ENCODE data around the gene PTPRE. TPM values are rescaled to one million over a fixed set of nuclear protein-coding genes. Genes with fewer than 3 reads are reported as not detected.

PTPRE gene
- total and polyA plus RNA-seq, 4 experiments from 2014 or later = 6.5 to 27.6 (median 18.9) TPM

GRCh38 chr10:127978481-127978880 lies 71.6 kb downstream of the PTPRE start:
- Histone ChIP-seq H3K4me1 (ENCODE audit: insufficient read depth, low read length) (no peaks in the 10 kb centered on the region), H3K27me3 (ENCODE audit: insufficient read depth, low read length) (no peaks in the 10 kb centered on the region), H3K9me3 (ENCODE audit: control insufficient read depth in 1 of 2, low read length in 2 of 2) (no peaks in the 10 kb centered on the region), H3K27ac (ENCODE audit: low read depth, low read length) (no peak overlapping the region), H3K36me3 (ENCODE audit: insufficient read depth, low read length) (no peaks in the 10 kb centered on the region), H3K4me3 (ENCODE audit: low read length in 2 of 2) (no peak overlapping the region)
- ChIA-PET CTCF (ENCODE audit: partially characterized antibody) (interaction anchor here (1.2 kb wide), 1 partner anchor 11 kb away, joined by 4 read pairs; no protein-coding TSS in a partner anchor), POLR2A (ENCODE audit: partially characterized antibody) (no interaction called here)
- H3K27ac Mint-ChIP-seq = no peak overlapping the region
- no peaks in the 10 kb centered on the region for H3K36me3 Mint-ChIP-seq
- peaks cover 0 to 16% (median 9%) of the 10 kb centered on the region in 8 donors for H3K9me3 Mint-ChIP-seq
- intact Hi-C loops (cut with micrococcal nuclease) = no loop called here
- no peak for DNase-seq
- H3K4me3 Mint-ChIP-seq = no peak overlapping the region
- peaks cover 10 to 22% of the 10 kb centered on the region in 2 donors for H3K27me3 Mint-ChIP-seq
- peaks cover 0 to 8% (median 3%) of the 10 kb centered on the region in 4 donors for H3K4me1 Mint-ChIP-seq

GRCh38 chr10:127979045-127979444 lies 72.1 kb downstream of the PTPRE start:
- H3K27ac ChIP-seq (ENCODE audit: low read depth, low read length) = no peak overlapping the region
- intact Hi-C loops (cut with micrococcal nuclease) = no loop called here
- H3K4me1 ChIP-seq (ENCODE audit: insufficient read depth, low read length) = no peaks in the 10 kb centered on the region
- POLR2A ChIA-PET (ENCODE audit: partially characterized antibody) = no interaction called here
- H3K27ac Mint-ChIP-seq = peak overlapping the region in 1 of 7 donors; percentile 39
- no peak overlapping the region for H3K4me3 ChIP-seq (ENCODE audit: low read length in 2 of 2)
- H3K9me3 Mint-ChIP-seq = peaks cover 0 to 16% (median 9%) of the 10 kb centered on the region in 8 donors
- no peaks in the 10 kb centered on the region for H3K36me3 Mint-ChIP-seq
- H3K36me3 ChIP-seq (ENCODE audit: insufficient read depth, low read length) = no peaks in the 10 kb centered on the region
- H3K4me3 Mint-ChIP-seq = peak overlapping the region in 1 of 8 donors; percentile 0
- peaks cover 0 to 11% (median 6%) of the 10 kb centered on the region in 4 donors for H3K4me1 Mint-ChIP-seq
- H3K27me3 Mint-ChIP-seq = peaks cover 5 to 16% of the 10 kb centered on the region in 2 donors
- DNase-seq = no peak
- no peaks in the 10 kb centered on the region for H3K9me3 ChIP-seq (ENCODE audit: control insufficient read depth in 1 of 2, low read length in 2 of 2)
- H3K27me3 ChIP-seq (ENCODE audit: insufficient read depth, low read length) = no peaks in the 10 kb centered on the region
- CTCF ChIA-PET (ENCODE audit: partially characterized antibody) = interaction anchor here (0.6 to 1.2 kb wide), 2 partner anchors 10 to 30 kb away, joined by 3 to 4 read pairs; no protein-coding TSS in a partner anchor

- Mint-ChIP-seq H3K36me3 (no peaks in the 10 kb centered on the region), H3K27me3 (peaks cover 4 to 12% of the 10 kb centered on the region in 2 donors), H3K9me3 (peaks cover 0 to 16% (median 9%) of the 10 kb centered on the region in 8 donors), H3K27ac (no peak overlapping the region), H3K4me1 (peaks cover 0 to 11% (median 9%) of the 10 kb centered on the region in 4 donors), H3K4me3 (no peak overlapping the region)
- Histone ChIP-seq H3K36me3 (ENCODE audit: insufficient read depth, low read length) (no peaks in the 10 kb centered on the region), H3K9me3 (ENCODE audit: control insufficient read depth in 1 of 2, low read length in 2 of 2) (no peaks in the 10 kb centered on the region), H3K4me1 (ENCODE audit: insufficient read depth, low read length) (no peaks in the 10 kb centered on the region), H3K27me3 (ENCODE audit: insufficient read depth, low read length) (no peaks in the 10 kb centered on the region), H3K4me3 (ENCODE audit: low read length in 2 of 2) (no peak overlapping the region), H3K27ac (ENCODE audit: low read depth, low read length) (no peak overlapping the region)
- DNase-seq = no peak
- POLR2A ChIA-PET (ENCODE audit: partially characterized antibody) = no interaction called here
- intact Hi-C loops (cut with micrococcal nuclease) = no loop called here
- CTCF ChIA-PET (ENCODE audit: partially characterized antibody) = interaction anchor here (0.6 to 1.2 kb wide), 2 partner anchors 10 to 29 kb away, joined by 3 to 4 read pairs; no protein-coding TSS in a partner anchor
These were observed 72.7 kb downstream of the PTPRE start for GRCh38 chr10:127979566-127979965.

GRCh38 chr10:127980898-127981297 lies 74.0 kb downstream of the PTPRE start:
- no peak for DNase-seq
- intact Hi-C loops (cut with micrococcal nuclease) = no loop called here
- CTCF ChIA-PET (ENCODE audit: partially characterized antibody) = no interaction called here

GRCh38 chr10:127982601-127983000 lies 75.7 kb downstream of the PTPRE start:
- POLR2A ChIA-PET (ENCODE audit: partially characterized antibody) = no interaction called here
- Histone ChIP-seq H3K4me3 (ENCODE audit: low read length in 2 of 2) (no peak overlapping the region), H3K9me3 (ENCODE audit: control insufficient read depth in 1 of 2, low read length in 2 of 2) (no peaks in the 10 kb centered on the region), H3K36me3 (ENCODE audit: insufficient read depth, low read length) (no peaks in the 10 kb centered on the region), H3K27ac (ENCODE audit: low read depth, low read length) (no peak overlapping the region), H3K4me1 (ENCODE audit: insufficient read depth, low read length) (no peaks in the 10 kb centered on the region), H3K27me3 (ENCODE audit: insufficient read depth, low read length) (no peaks in the 10 kb centered on the region)
- H3K9me3 Mint-ChIP-seq = peaks cover 0 to 16% (median 9%) of the 10 kb centered on the region in 8 donors
- H3K4me3 Mint-ChIP-seq = no peak overlapping the region
- peaks cover 0 to 4% of the 10 kb centered on the region in 2 donors for H3K27me3 Mint-ChIP-seq
- no peak for DNase-seq
- peaks cover 0 to 12% (median 9%) of the 10 kb centered on the region in 4 donors for H3K4me1 Mint-ChIP-seq
- no peak overlapping the region for H3K27ac Mint-ChIP-seq
- CTCF ChIA-PET (ENCODE audit: partially characterized antibody) = no interaction called here
- no peaks in the 10 kb centered on the region for H3K36me3 Mint-ChIP-seq
- intact Hi-C loops (cut with micrococcal nuclease) = no loop called here

More at GRCh38 chr10:127980898-127981297, 74.0 kb downstream of the PTPRE start:
- Histone ChIP-seq H3K4me3 (ENCODE audit: low read length in 2 of 2) (no peak overlapping the region), H3K36me3 (ENCODE audit: insufficient read depth, low read length) (no peaks in the 10 kb centered on the region), H3K4me1 (ENCODE audit: insufficient read depth, low read length) (no peaks in the 10 kb centered on the region), H3K27ac (ENCODE audit: low read depth, low read length) (no peak overlapping the region), H3K9me3 (ENCODE audit: control insufficient read depth in 1 of 2, low read length in 2 of 2) (no peaks in the 10 kb centered on the region), H3K27me3 (ENCODE audit: insufficient read depth, low read length) (no peaks in the 10 kb centered on the region)
- Mint-ChIP-seq H3K4me1 (peaks cover 0 to 12% (median 11%) of the 10 kb centered on the region in 4 donors), H3K27me3 (peaks cover 0 to 10% of the 10 kb centered on the region in 2 donors), H3K27ac (no peak overlapping the region), H3K9me3 (peaks cover 0 to 16% (median 9%) of the 10 kb centered on the region in 8 donors), H3K36me3 (no peaks in the 10 kb centered on the region), H3K4me3 (no peak overlapping the region)
- POLR2A ChIA-PET (ENCODE audit: partially characterized antibody) = no interaction called here

- Mint-ChIP-seq H3K36me3 (no peaks in the 10 kb centered on the region), H3K4me1 (peaks cover 0 to 12% (median 7%) of the 10 kb centered on the region in 4 donors), H3K27me3 (peaks cover 0 to 4% of the 10 kb centered on the region in 2 donors), H3K4me3 (peak overlapping the region in 1 of 8 donors; percentile 29), H3K27ac (peak overlapping the region in 1 of 7 donors; percentile 67), H3K9me3 (peaks cover 0 to 16% (median 9%) of the 10 kb centered on the region in 8 donors)
- Histone ChIP-seq H3K4me1 (ENCODE audit: insufficient read depth, low read length) (no peaks in the 10 kb centered on the region), H3K4me3 (ENCODE audit: low read length in 2 of 2) (no peak overlapping the region), H3K27me3 (ENCODE audit: insufficient read depth, low read length) (no peaks in the 10 kb centered on the region), H3K9me3 (ENCODE audit: control insufficient read depth in 1 of 2, low read length in 2 of 2) (no peaks in the 10 kb centered on the region), H3K27ac (ENCODE audit: low read depth, low read length) (no peak overlapping the region), H3K36me3 (ENCODE audit: insufficient read depth, low read length) (no peaks in the 10 kb centered on the region)
- POLR2A ChIA-PET (ENCODE audit: partially characterized antibody) = no interaction called here
- DNase-seq = no peak
- intact Hi-C loops (cut with micrococcal nuclease) = no loop called here
- CTCF ChIA-PET (ENCODE audit: partially characterized antibody) = no interaction called here
These were observed 76.6 kb downstream of the PTPRE start for GRCh38 chr10:127983344-127984100.

- Mint-ChIP-seq H3K4me1 (peaks cover 0 to 15% (median 7%) of the 10 kb centered on the region in 4 donors), H3K27me3 (no peaks in the 10 kb centered on the region), H3K36me3 (no peaks in the 10 kb centered on the region), H3K27ac (no peak overlapping the region), H3K9me3 (peaks cover 0 to 13% (median 6%) of the 10 kb centered on the region in 8 donors), H3K4me3 (no peak overlapping the region)
- no peaks in the 10 kb centered on the region for H3K9me3 ChIP-seq (ENCODE audit: control insufficient read depth in 1 of 2, low read length in 2 of 2)
- H3K4me1 ChIP-seq (ENCODE audit: insufficient read depth, low read length) = peaks cover 1% of the 10 kb centered on the region
- ChIA-PET CTCF (ENCODE audit: partially characterized antibody) (no interaction called here), POLR2A (ENCODE audit: partially characterized antibody) (no interaction called here)
- H3K4me3 ChIP-seq (ENCODE audit: low read length in 2 of 2) = no peak overlapping the region
- no peaks in the 10 kb centered on the region for H3K27me3 ChIP-seq (ENCODE audit: insufficient read depth, low read length)
- H3K27ac ChIP-seq (ENCODE audit: low read depth, low read length) = no peak overlapping the region
- DNase-seq = no peak
- intact Hi-C loops (cut with micrococcal nuclease) = no loop called here
- H3K36me3 ChIP-seq (ENCODE audit: insufficient read depth, low read length) = no peaks in the 10 kb centered on the region
These were observed 78.0 kb downstream of the PTPRE start for GRCh38 chr10:127984945-127985344.
